ENCODE data around the gene DAAM2.

The DAAM2 gene

DNA sequence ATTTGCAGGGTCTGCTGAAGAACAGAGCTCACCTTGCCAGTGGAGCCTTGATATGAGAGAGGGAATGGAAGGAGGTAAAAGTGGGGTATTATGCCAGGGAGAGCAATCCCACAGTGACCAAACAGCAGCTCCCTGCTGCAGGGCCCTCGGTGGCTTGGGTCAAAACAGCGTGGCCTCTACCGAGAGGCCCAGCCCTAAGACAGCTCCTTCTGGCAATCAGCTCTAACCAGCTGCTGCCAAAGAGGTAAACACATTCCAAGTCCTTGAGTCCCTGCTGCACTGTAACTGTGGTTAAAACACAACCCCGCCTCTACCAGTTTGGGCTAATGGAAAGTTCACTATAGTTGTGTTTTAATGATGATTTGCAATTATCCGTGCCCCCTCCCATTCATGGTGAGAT, 1.4 kb upstream of the DAAM2 start:
- DNase-seq: no peak

DNA sequence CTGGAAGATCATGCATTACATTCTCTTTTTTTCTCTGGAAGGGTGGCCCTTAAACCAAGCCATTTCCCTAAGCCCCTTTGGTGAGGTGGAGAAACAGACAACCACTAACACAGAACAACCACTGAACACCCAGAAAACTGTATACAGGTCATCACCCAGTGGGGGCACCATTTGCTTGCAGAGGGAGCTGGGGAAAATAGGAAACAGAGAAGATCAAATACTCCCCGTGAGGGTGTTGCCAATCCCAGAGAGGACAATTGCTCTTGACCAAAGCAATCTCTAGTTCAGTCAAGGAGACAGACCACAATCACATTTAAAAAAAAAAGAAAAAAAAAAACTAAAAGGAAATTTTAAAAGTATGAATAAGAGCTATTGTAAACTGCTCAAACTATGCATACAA, 865 bp upstream of the DAAM2 start:
- no peak for DNase-seq

DNA sequence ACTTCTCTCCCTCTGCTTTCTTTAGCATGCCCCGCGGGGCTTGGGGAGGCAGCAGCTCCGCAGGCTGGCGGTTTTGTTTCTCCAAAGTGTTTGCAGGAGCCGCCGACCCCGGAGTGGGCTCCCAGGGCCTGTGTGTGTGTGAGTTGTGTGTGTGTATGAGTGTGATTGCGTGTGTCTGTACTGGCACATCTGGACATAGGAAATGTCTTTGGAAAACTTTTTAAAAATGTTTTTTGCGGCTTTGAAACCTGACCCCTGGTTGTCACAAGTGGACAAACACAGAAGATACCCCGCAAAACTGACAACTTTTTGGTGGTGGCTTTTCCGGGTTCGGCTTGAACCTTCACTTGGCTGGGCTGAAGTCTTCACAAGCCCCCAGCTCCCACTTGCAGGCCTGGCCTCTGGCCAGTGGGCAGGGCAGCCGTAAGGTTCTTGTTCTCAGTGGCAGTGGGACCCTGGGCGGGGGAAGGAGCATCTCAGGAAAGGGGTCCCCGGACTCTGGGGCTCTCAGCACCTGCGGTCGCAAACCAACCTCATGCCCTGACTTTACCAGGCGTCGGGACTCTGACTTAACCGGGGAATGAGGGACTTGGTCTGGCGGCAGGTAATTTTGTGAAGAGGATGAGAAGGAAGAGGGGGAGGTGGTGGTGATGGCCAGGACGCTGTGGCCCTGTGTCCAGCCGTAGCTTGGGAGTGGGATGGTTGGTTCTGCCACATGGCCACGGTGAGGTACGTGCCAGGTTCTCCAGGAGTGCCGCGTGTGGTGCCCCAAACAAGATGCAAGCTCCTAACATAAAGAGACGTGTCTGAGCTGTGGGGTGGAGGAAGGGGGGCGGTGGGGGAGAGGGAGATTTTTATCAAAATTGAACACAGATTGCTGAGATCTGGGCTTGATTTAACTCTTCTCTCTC, 619 bp downstream of the DAAM2 start:
- no peak for DNase-seq

DNA sequence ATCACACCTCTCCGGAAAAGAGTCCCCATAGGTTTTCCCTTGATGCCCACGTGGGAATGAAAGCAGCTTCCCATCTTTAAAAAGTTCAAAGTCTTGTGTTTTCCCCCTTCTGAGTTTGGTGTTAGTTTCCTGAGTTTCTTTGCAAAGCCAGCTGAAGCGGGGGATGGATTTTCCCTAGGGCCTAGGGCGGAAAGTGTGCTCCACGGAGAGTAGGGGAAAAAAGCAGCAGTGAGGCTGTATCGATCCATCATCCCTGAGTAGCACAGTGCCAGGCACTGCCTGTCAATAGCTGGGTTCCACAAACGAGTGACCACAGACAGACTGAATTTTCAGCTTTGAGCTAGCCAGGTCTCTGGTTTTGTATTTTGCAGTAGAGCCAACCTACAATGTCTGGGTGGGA, 1.3 kb downstream of the DAAM2 start:
- DNase-seq: no peak

DNA sequence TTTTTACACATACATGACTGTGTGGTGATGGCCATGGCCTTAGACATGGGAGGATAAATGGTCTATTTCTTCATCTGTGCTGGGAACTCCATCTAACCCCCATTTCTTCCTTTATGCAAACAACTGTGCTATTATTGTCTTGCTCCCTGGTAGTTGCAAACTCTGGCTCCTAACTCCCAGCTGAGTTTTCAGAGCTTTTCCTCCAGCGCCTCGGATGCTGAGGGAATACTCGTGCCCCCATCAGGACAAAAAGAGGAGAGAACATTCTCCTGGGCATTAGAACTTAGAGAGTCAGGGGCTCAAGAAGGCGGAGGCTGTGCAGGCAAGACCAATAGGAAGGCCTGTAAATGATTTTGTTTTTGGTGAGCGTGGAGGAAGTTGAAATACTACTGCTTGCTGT, 2.1 kb downstream of the DAAM2 start:
- DNase-seq: no peak

DNA sequence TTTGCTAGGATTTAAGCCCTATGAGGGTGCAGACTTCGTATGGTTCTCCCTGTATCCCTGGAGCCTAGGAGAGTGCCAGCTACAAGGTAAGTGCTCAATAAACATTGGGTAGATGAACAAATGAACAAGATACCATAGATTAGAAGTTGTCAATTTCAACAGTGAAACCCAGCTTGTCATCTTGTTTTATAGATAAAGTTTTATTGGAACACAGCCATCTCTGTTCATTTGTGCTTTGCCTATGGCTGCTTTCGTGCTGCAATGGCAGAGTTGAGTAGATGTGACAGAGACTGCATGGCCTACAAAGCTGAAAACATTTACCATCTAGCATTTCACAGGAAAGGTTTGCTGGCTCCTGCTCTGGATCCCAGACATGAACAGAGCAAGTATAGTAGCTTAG, 5.6 kb downstream of the DAAM2 start:
- DNase-seq: no peak

DNA sequence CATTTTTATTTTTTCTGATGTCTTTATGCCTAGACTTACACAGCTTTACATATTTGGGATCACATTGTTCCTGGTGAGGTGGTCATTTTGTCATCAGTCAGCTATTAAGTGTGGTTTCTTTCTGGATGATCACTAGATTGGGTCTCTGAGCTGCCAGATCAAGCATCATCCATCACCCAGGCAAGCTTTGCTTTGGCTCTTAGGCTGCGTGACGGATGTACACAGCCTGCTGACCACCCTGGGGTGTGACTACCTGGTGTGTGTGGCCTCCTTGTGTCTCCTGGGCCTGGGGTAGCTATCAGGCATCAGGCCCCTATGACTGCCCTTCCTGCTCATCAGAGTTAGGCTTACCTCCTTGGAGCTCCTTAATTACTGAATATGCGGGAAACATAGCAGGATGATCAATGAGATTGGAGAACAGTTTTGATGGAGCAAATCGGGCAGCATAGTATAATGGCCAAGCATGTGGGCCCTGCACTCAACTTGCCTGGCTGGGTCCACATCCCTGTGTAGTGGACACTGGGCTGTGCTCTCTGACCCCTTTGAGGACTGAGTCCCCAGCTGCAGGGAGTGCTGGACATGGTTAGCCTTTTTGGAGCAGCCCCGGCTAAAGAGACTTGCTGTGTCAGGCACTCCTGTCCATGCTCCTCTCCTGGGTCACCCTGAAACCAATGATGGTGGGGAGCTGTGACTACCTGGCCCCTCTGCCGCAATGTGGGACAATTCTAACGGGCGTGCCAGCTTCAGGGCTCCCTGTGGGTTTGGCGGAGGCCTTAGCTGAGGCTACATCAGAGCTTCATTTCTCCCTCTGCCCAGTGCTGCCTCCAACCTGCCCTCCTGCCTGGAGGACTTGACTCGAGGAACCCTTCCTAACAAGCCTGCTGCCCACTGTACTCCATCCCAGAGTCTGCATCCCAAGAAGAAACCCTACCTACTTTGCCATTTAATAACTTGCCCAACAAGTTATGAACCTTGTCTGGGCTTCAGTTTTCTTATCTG, 8.2 kb downstream of the DAAM2 start:
- DNase-seq: no peak

DNA sequence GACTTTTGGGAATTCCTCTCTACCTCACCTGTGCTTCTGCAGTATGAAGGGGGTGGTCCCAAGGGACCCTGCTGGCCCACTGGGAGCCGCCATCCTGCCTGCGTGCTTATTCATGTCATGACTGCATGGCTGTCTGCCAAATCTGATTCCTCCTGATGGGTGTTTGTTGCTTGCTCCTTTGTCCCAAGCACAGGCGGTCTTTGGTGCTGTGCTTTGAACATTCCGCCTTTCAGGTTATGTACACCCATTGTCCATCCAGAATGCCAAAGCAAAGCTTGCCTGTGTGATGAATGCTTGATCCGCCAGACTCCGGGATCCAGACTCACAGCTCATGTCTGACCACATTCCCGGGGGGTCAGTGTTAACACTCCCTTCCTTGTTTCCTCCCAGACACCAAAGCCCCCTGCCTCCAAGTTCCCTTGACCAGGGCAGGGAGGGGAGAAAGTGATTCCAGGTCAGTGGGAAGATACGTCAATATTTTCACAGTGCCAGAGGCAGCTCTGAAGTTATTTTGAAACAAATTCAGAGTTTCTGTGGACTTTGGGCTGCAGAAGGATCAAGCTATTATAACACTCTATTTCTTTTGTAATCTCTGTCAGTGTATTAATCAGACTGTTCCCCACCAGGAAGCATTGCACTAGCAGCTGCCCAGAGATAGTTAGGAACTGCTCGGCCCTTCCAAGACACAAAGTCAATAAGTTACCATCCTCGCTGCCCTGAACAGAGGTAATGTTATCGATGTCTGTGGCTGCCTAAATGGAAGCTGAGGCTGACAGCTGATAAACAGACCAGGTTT, 9.5 kb downstream of the DAAM2 start:
- DNase-seq: no peak

DNA sequence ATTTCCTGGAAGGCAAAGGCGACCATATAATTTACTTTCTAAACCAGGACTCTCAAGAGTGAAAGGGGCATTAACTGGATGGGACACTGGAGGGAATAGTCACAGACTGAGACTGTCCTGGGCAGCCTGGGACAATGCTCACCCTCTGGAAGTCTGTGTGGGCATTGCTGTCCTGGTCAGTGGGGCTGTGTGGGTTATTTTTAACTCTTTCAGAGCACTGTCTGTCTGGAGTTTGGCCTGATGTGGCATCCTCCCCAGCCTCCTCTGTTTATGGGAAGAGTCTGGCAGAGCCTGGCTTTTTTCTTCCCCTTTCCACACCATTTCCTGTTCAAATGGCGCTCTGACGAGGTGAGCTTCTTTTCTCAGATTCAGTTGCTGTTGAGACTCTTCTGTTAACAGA, 11.7 kb downstream of the DAAM2 start:
- DNase-seq: no peak

DNA sequence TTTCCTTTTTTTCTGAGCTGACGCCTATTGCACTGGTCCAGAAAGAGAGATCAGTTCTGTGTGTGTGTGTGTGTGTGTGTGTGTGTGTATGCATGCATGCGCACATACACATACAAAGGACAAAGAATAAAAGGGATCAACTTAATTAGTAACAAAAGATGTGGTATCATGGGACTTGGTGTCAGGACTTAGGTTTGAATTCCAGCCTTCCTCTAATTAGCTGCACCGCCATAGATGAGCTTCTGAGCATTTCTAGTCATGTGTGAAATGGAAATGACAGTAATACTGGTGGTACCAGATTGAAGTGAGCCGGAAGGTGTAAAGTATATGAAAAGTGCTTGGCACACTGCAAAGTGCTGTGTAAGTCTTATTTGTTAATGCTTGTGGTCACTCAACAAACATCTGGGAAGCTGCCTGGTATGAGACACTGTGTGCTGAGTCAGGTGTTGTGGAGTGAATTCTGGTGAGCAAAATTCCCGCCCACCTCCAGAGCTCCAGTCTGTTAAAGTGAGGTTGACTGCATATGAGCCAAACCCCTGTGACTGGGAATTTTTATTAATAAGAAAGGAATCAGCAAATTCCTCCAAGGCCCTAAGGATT, 12.4 kb downstream of the DAAM2 start:
- no peak for DNase-seq

DNA sequence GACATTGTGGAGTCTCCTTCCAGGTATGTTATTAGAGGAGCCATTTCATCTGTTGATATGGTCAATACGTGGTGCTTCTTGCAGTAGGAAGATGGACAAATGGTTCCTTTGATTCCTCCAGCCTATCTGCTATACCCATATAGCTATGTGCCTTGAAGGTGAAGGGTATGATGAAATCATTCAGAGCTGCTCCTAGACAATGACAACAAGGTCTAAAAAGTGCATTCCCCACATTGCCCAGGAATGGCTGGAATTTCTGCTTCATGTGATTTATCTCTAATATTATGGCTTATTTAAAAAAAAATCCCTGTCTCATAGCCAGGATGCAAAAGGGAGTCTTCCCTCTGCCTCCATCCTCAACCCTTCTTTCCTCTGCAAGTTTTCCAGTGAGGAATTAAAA, 14.1 kb downstream of the DAAM2 start:
- no peak for DNase-seq

DNA sequence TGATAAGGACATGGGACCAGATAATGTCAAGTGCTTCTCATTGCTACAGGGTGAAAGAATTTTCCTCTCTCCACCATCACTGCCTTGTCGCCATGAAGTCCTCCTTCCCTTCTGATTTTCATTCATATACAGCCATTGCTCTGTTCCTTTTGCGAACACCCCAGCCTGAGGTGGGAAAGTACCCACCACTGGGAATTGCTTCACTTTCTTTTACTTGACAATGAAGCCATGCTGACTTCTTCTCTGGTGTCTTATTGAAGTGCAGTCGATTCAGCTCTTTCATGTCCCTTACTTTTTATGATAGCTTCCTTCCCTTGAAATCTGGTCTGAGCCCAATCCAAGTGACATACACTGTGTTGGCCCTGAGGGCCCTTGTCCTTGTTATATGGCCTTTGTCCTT, 16.2 kb downstream of the DAAM2 start:
- DNase-seq: no peak

DNA sequence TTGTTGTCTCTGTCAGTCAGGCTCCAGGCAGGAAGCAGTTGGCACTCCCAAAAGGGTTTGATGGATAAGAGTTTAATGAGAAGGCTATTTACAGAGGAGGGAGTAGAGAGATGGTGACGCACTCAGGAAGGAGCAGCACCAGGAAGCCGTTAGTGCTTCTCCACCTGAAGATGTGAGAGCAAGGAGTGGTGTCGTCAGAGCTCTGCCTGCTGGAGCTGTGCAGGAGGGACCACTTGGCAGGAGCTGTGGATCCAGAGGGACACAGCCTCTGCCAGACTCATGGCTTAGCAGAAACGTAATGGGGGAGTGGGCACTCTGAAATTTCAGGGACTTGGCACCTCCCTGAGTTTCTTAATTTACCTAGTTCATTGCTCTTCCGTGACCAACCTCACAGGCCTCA, 16.8 kb downstream of the DAAM2 start:
- no peak for DNase-seq

DNA sequence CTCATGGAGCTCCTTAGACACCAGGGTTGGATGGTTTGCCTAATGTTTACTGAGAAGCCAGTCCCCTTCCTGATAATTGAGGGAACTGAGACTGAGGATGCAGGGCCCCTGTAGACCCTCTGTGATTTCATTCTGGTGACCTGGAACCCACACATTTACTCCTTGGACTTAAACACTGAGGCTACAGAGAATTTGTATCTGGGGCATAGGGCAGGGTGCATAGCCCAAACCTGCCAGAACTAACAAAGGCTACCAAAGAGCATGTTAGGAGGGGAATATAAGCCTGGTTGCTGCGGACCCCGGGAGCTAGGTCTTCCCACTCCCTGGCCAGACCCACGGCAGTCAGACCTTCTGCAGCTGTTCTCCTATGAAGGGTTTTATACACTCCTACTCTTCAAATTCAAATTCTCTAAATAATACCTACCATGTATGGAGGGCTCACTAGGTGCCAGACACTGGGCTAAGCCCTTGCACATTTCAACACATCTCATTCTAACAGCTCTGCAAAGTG, 19.7 kb downstream of the DAAM2 start:
- no peak for DNase-seq

DNA sequence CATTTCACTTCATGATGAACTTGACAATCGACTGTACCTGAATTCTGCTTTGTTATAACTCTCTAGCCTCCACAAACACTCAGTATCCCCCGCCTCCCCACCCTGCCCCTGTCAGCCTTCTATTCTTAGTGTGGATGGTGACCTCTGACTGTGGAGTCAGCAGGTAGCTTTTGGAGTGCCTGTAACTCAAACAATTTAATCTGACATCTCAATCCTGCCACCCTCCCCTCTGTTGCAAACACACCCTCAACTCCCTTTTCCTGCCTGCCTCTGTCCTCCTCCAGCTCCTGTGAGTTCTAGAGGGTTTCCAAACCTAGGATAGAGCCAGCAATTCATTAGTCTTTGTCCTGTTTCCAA, 20.3 kb downstream of the DAAM2 start:
- no peak for DNase-seq

DNA sequence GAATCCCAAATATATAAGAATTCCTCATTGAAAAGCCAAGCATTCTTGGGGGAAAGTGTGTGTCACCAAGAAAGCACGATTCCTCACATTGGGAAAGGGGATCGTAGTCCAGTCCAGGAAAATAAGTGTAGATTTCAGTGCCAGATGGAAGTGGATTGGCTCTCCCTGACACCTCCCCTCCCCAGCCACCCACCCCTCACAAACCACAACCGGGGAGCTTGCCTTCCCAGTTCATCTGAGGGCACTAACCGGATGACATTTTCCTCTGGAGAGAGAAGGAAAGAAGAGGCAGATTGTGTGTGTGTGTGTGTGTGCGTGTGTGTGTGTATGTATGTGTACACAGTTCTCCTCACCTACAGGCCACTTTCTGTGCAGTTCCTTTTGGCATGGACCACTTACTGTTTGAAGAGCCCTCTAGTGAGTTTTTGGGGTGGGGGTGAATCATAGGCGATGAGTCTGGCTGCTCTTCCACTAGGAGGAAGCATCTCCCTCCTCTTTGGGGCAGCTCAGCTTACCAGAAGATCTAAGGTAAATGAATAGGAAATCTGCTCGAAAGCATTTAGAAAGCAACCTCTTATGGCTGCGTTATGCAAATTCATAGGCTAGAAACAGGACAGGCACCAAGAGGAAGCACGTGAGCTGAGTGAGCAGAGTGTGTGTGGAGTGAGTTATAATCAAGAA, 20.8 kb downstream of the DAAM2 start:
- DNase-seq: no peak

DNA sequence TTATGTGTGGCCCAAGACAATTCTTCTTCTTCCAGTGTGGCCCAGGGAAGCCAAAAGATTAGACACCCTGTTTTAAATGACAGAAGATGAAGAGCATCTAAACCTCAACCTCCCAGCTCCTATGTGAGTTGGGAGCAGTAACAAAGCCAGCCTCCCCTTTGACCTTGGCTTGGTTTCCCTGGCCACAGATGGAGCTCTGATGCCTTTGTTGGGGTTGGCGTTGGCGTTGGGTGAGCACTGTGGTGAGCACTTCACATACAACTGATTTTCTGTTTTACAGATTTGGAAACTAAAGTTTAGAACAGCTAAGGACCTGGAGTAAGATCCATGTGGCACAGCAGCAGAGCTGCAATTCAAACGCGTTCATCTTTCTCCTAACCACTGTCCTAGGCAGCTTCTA, 22.1 kb downstream of the DAAM2 start:
- no peak for DNase-seq

DNA sequence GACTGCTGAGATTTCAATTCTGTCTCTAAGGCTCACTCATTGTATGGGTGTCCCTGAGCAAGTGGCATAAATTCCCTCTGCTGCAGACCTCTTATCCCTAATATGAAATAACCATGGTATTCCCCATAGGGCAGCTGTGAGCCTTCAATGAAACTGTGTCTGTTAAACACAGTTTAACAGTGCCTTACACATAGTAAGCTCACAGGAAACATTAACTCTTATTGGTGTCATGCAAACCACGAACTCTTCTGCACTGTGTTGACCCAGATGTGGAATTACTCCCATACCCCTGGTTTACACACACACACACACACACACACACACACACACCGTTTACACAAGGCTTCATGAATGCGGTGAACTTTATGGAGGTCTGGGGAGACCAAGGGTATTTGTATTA, 23.2 kb downstream of the DAAM2 start:
- no peak for DNase-seq

DNA sequence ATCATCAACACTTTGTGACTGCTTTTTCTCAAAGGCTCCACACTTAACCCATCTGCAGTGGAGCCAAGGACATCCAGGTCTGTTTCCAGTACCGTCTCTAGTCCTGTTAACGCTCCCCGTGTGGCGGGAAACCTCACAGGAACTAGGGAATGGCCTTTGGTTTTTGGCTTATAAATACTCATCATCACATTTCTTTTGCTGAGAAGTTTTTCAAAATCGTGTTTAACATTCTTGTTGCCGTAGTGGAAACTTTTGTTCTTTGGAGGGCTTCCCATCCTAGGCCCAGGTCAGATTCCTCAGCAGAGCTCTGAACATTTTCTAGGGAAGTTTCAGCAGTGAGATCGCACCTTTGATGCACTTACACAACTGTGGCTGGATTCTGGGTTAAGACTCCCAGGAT, 24.6 kb downstream of the DAAM2 start:
- DNase-seq: no peak

DNA sequence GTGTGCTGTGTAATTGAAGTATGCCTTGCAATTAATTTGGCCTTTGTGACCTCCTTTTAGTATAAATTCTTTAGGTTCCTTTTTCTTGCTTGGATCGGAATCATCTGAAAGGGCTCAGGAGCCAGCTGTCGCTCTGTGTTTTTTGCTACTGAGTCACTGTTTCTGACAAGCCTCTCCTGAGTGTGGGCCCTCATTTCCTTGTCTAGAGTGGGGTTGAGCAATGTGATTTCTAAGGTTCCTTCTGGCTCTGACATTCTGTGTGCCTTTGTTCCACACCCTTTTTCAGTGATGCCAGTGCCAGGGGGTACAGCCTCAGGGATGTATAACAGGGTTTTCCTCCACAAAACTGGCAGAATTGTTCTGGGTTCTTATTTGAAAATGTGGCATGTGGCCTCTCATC, 26.5 kb downstream of the DAAM2 start:
- no peak for DNase-seq

DNA sequence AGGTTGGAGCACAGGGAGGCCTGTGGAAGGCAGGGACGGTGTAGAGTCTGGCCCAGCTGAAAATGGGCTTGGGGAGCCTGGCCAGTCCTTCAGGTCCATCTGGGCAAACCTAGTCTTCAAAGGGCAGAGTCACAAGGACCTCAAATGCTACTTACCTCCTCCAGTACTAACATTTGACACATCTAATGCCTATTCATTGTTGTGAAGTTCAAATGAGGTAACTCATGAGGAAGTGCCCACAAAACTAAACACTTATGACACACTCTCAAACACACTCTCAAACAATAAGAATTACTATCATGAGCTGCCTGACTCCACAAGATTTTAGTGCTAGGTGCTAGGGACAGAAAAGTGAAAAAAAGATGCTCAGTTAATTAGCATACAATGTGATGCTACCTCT, 27.1 kb downstream of the DAAM2 start:
- no peak for DNase-seq

DNA sequence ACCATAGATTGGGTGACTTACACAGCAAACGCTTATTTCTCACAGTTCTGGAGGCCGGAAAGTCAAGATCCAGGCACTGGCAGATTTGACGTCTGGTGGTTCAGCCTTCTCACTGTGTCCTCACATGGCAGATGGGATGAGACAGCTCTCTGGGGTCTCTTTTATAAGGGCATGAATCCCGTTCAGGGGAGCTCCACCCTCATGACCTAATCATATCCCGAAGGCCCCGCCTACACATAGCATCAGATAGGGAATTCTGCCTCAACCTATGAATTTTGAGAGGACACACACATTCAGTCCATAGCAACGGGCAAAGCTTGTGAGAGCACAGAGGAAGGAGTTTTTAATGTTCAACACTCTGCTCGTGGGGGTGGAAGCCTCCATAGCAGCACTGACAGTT, 27.5 kb downstream of the DAAM2 start:
- no peak for DNase-seq

Data from GF-D8 (cell line).